Stimulated activated CD4-positive, alpha-beta T cell treated with anti-CD3 and anti-CD28 coated beads, TNF-alpha, amount 100 ng/mL, for 24 hours (primary cell): Measurements from ENCODE around the gene CIC.
A peak's percentile ranks its signal among the peaks of the same experiment; 100 is the strongest.
"Not testable (repeated sequence)": the region's sequence is repeated elsewhere in the genome, so short reads cannot be mapped to it uniquely, and the experiment has no call there.

ENCODE experiments used
- DNase-seq, 3 experiments: peaks; one replicate each; pipeline ENCODE4 v3.0.0-alpha.2; 2020; ENCODE audit warnings: low read depth in 3 of 3

CIC gene

GRCh38 chr19:42255766-42256745 lies 13.0 kb upstream of the CIC start:
- DNase-seq: no peak

- DNase-seq: not testable (repeated sequence)
These were observed 11.2 kb upstream of the CIC start for GRCh38 chr19:42257842-42258241.

- no peak for DNase-seq
These were observed 7.3 kb upstream of the CIC start for GRCh38 chr19:42261763-42262162.

- DNase-seq: not testable (repeated sequence)
These were observed 2.9 kb upstream of the CIC start for GRCh38 chr19:42266105-42266504.

- DNase-seq: not testable (repeated sequence)
These were observed 2.0 kb upstream of the CIC start for GRCh38 chr19:42266928-42267603.

- no peak for DNase-seq
These were observed 1.4 kb upstream of the CIC start for GRCh38 chr19:42267644-42268141.

- DNase-seq: peak; percentile 97 to 99 (median 97)
These were observed 829 bp upstream of the CIC start for GRCh38 chr19:42268142-42268703.

GRCh38 chr19:42269478-42270345 lies 660 bp downstream of the CIC start:
- DNase-seq: no peak

- DNase-seq: peak in 2 of 3 experiments; percentile 51 to 69
These were observed 1.4 kb downstream of the CIC start for GRCh38 chr19:42270346-42271044.

GRCh38 chr19:42271045-42271419 lies 2.0 kb downstream of the CIC start:
- no peak for DNase-seq

GRCh38 chr19:42271861-42272534 lies 2.9 kb downstream of the CIC start:
- DNase-seq: no peak

GRCh38 chr19:42272535-42272897 lies 3.5 kb downstream of the CIC start:
- DNase-seq: no peak

- no peak for DNase-seq
These were observed 3.9 kb downstream of the CIC start for GRCh38 chr19:42272989-42273406.

- no peak for DNase-seq
These were observed 4.5 kb downstream of the CIC start for GRCh38 chr19:42273407-42274064.

- DNase-seq: no peak
These were observed 5.1 kb downstream of the CIC start for GRCh38 chr19:42274065-42274682.

GRCh38 chr19:42275103-42275502 lies 6.1 kb downstream of the CIC start:
- DNase-seq: no peak

GRCh38 chr19:42275517-42275916 lies 6.5 kb downstream of the CIC start:
- DNase-seq: no peak

- no peak for DNase-seq
These were observed 7.2 kb downstream of the CIC start for GRCh38 chr19:42276284-42276683.

GRCh38 chr19:42276821-42277220 lies 7.8 kb downstream of the CIC start:
- no peak for DNase-seq
